GM23338 (cell line): ENCODE measurements around the gene SAMD4A. TPM values are rescaled to one million over a fixed set of nuclear protein-coding genes. Genes with fewer than 3 reads are reported as not detected.

ENCODE experiments used
- ATAC-seq: fragments of 200-7000 bp; cut with Tn5 transposase; 3 replicates; pipeline ENCODE4 v1.9.1; 2020
- DNase-seq: peaks from one replicate; pipeline ENCODE4 v3.0.0-alpha.2; 2015; ENCODE audit warnings: low spot score
- H2AFZ ChIP-seq: fragments of 200-600 bp; sonication (generic); 2 replicates; pipeline ENCODE4 v1.8.0; 2016; ENCODE audit warnings: antibody characterized with exemption, mild to moderate bottlenecking, moderate library complexity
- H3F3A ChIP-seq: fragments of 200-600 bp; sonication (generic); replicated peaks from 2 replicates; pipeline ENCODE4 v1.8.0; 2017; ENCODE audit warnings: antibody characterized with exemption, mixed run types, low read depth
- H3K27ac ChIP-seq: fragments of 200-600 bp; sonication (generic); 2 replicates; pipeline ENCODE4 v1.6.1; 2016; ENCODE audit warnings: low read depth
- H3K27me3 ChIP-seq: fragments of 200-600 bp; sonication (generic); 2 replicates; pipeline ENCODE4 v1.8.0; 2016; ENCODE audit warnings: mild to moderate bottlenecking, mixed run types, moderate library complexity; ENCODE audit not compliant: insufficient read depth
- H3K36me3 ChIP-seq: fragments of 200-600 bp; sonication (generic); 2 replicates; pipeline ENCODE4 v1.8.0; 2016; ENCODE audit warnings: mild to moderate bottlenecking; ENCODE audit not compliant: insufficient read depth
- H3K4me1 ChIP-seq: fragments of 200-600 bp; sonication (generic); 2 replicates; pipeline ENCODE4 v1.8.0; 2016; ENCODE audit warnings: mild to moderate bottlenecking, moderate library complexity; ENCODE audit not compliant: insufficient read depth
- H3K4me2 ChIP-seq: fragments of 200-600 bp; sonication (generic); 2 replicates; pipeline ENCODE4 v1.7.1; 2017; ENCODE audit warnings: mixed run types
- H3K4me3 ChIP-seq: fragments of 200-600 bp; sonication (generic); 2 replicates; pipeline ENCODE4 v1.6.1; 2016; ENCODE audit warnings: mixed run types
- H3K79me2 ChIP-seq: fragments of 200-600 bp; sonication (generic); replicated peaks from 2 replicates; pipeline ENCODE4 v1.8.0; 2017; ENCODE audit warnings: mild to moderate bottlenecking; ENCODE audit not compliant: insufficient read depth
- H3K9me2 ChIP-seq: fragments of 200-600 bp; sonication (generic); 2 replicates; pipeline ENCODE4 v1.8.0; 2017; ENCODE audit not compliant: insufficient read depth
- H4K20me1 ChIP-seq: fragments of 200-600 bp; sonication (generic); replicated peaks from 2 replicates; pipeline ENCODE4 v1.8.0; 2017; ENCODE audit warnings: mild to moderate bottlenecking; ENCODE audit not compliant: insufficient read depth
- H3K27ac Mint-ChIP-seq: 2 replicates; pipeline ENCODE4 v1.8.0; 2020; ENCODE audit warnings: inconsistent platforms, mild to moderate bottlenecking, moderate library complexity, mixed read lengths
- H3K27me3 Mint-ChIP-seq: 3 replicates; pipeline ENCODE4 v1.8.0; 2022; ENCODE audit warnings: low read depth, mild to moderate bottlenecking, moderate library complexity, mixed read lengths, inconsistent platforms; ENCODE audit not compliant: insufficient read depth, poor library complexity
- H3K36me3 Mint-ChIP-seq: 3 replicates; pipeline ENCODE4 v1.8.0; 2021; ENCODE audit warnings: low read depth, mild to moderate bottlenecking, inconsistent platforms, moderate library complexity, mixed read lengths
- H3K4me1 Mint-ChIP-seq: 3 replicates; pipeline ENCODE4 v1.8.0; 2020; ENCODE audit warnings: mild to moderate bottlenecking, inconsistent platforms, mixed read lengths
- H3K4me3 Mint-ChIP-seq: 3 replicates; pipeline ENCODE4 v1.8.0; 2021; ENCODE audit warnings: moderate library complexity, mild to moderate bottlenecking, inconsistent platforms, mixed read lengths
- H3K9me3 Mint-ChIP-seq: 3 replicates; pipeline ENCODE4 v1.8.0; 2020; ENCODE audit warnings: moderate library complexity, mild to moderate bottlenecking, inconsistent platforms, mixed read lengths
- CREB1 ChIP-seq: fragments of 250-450 bp; sonication (Bioruptor Pico); IDR thresholded peaks from 2 replicates; pipeline ENCODE4 v1.5.0; 2020; ENCODE audit warnings: low read depth, mild to moderate bottlenecking, moderate library complexity
- EZH2 ChIP-seq: fragments of 200-600 bp; sonication (generic); IDR thresholded peaks from one replicate; pipeline ENCODE4 v1.8.0; 2017; ENCODE audit warnings: antibody characterized with exemption, mild to moderate bottlenecking, low read depth; ENCODE audit not compliant: unreplicated experiment
- EZH2phosphoT487 ChIP-seq: fragments of 200-600 bp; sonication (generic); IDR thresholded peaks from one replicate; pipeline ENCODE4 v1.8.1; 2018; ENCODE audit warnings: antibody characterized with exemption; ENCODE audit not compliant: unreplicated experiment
- JUNB ChIP-seq: IDR thresholded peaks from one replicate; pipeline ENCODE4 v1.6.1; 2016; ENCODE audit warnings: antibody characterized with exemption; ENCODE audit not compliant: unreplicated experiment
- NANOG ChIP-seq: IDR thresholded peaks from 2 replicates; pipeline ENCODE4 v1.6.1; 2016; ENCODE audit warnings: antibody characterized with exemption, borderline replicate concordance
- POLR2AphosphoS5 ChIP-seq: IDR thresholded peaks from 2 replicates; pipeline ENCODE4 v1.6.1; 2016; ENCODE audit warnings: antibody characterized with exemption, low read depth
- STAT1 ChIP-seq: IDR thresholded peaks from one replicate; pipeline ENCODE4 v1.6.1; 2016; ENCODE audit warnings: antibody characterized with exemption; ENCODE audit not compliant: unreplicated experiment
- ZNF114 ChIP-seq: fragments of 250-450 bp; sonication (Bioruptor Pico); IDR thresholded peaks from 2 replicates; pipeline ENCODE4 v1.5.0; 2020; ENCODE audit warnings: mild to moderate bottlenecking, moderate library complexity
- ZNF331 ChIP-seq: fragments of 250-450 bp; sonication (Bioruptor Pico); IDR thresholded peaks from 2 replicates; pipeline ENCODE4 v1.5.0; 2020; ENCODE audit warnings: low read depth, mild to moderate bottlenecking, moderate library complexity
- polyA plus RNA-seq: library from polyadenylated mRNA; unstranded; fragments of >200 nt; fragmentation: Nextera tagmentation; extraction: Ambion mirVana; gene quantifications from 2 replicates; pipeline ENCODE4 v1.2.1, GENCODE V29; 2016
- total RNA-seq: library from RNA; depleted of rRNA; stranded (reverse); fragments of >200 nt; shearing (Covaris generic); gene quantifications from 2 replicates; pipeline ENCODE4 v1.2.3, GENCODE V29; 2014
- TF ChIP-seq, protein P1 (sequence below): IDR thresholded peaks from one replicate; pipeline ENCODE4 v1.6.1; 2018; ENCODE audit warnings: antibody characterized with exemption; ENCODE audit not compliant: unreplicated experiment
- TF ChIP-seq, protein P2 (sequence below), 2 experiments: fragments of 200-600 bp in 1 of 2; sonication (generic) in 1 of 2; conservative IDR thresholded peaks; 2 replicates each; pipeline versions ENCODE4 v1.5.1 to v1.6.1; 2016 to 2017; ENCODE audit warnings: antibody characterized with exemption in 2 of 2, low read depth in 2 of 2, mild to moderate bottlenecking in 2 of 2, moderate library complexity in 1 of 2
- TF ChIP-seq, protein P3 (sequence below): IDR thresholded peaks from 2 replicates; pipeline ENCODE4 v1.6.1; 2016; ENCODE audit warnings: antibody characterized with exemption

The SAMD4A gene
- total and polyA plus RNA-seq, 2 experiments from 2014 or later = 1.6 to 6.9 TPM

DNA sequence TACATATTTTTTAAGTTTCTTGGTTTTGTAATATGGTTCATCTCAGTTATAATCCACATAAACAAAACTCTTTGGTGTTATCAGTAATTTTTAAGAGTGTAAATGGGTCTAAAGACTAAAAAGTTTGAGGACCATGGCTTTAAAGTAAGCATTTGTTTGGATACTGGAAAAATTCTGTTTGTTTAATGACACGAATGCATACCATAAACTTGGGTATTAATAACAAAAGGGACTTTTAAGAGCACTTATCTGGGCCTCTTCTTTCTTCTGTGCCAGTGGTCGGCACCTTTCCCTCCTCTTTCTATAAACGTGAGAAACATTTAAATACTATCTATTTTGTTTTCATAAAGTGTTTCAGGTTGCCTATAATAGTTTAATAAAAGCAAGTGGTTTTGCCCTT lies 47.4 kb downstream of the SAMD4A start (continued):
- TF ChIP-seq, protein P1, sequence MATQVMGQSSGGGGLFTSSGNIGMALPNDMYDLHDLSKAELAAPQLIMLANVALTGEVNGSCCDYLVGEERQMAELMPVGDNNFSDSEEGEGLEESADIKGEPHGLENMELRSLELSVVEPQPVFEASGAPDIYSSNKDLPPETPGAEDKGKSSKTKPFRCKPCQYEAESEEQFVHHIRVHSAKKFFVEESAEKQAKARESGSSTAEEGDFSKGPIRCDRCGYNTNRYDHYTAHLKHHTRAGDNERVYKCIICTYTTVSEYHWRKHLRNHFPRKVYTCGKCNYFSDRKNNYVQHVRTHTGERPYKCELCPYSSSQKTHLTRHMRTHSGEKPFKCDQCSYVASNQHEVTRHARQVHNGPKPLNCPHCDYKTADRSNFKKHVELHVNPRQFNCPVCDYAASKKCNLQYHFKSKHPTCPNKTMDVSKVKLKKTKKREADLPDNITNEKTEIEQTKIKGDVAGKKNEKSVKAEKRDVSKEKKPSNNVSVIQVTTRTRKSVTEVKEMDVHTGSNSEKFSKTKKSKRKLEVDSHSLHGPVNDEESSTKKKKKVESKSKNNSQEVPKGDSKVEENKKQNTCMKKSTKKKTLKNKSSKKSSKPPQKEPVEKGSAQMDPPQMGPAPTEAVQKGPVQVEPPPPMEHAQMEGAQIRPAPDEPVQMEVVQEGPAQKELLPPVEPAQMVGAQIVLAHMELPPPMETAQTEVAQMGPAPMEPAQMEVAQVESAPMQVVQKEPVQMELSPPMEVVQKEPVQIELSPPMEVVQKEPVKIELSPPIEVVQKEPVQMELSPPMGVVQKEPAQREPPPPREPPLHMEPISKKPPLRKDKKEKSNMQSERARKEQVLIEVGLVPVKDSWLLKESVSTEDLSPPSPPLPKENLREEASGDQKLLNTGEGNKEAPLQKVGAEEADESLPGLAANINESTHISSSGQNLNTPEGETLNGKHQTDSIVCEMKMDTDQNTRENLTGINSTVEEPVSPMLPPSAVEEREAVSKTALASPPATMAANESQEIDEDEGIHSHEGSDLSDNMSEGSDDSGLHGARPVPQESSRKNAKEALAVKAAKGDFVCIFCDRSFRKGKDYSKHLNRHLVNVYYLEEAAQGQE = no peak
- no peak for TF ChIP-seq POLR2AphosphoS5
- no peak for TF ChIP-seq ZNF331 (CRISPR knock-in tag)
- no peak for TF ChIP-seq ZNF114
- no peak for TF ChIP-seq EZH2phosphoT487
- TF ChIP-seq EZH2 = no peak
- no peak for TF ChIP-seq NANOG

DNA sequence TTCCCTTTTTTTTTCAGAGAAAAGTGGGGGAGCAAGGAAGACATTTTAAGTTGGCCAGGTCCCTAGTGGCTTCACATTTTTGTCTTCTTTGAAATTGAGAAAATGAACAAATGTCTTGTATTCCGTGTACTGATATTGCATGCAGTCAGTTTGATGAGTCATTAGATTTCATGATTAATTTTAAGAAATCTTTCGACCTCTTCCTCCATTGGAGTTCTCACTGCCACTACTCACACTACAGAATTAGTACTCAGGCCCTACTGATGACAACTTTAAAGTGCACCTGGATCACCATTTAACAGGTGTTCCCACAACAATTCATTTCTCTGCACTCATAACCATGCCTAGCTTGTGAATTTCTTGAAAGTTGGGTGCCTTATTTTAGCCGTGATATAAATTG lies 50.5 kb downstream of the SAMD4A start:
- H3K4me2 ChIP-seq = no peak overlapping the region
- no peak overlapping the region for H3K4me3 ChIP-seq
- H3K27me3 Mint-ChIP-seq = no peaks in the 10 kb centered on the region
- H2AFZ ChIP-seq = no peak overlapping the region
- no peaks in the 10 kb centered on the region for H4K20me1 ChIP-seq
- DNase-seq (no peak), ATAC-seq (no peak)
- H3K36me3 ChIP-seq = no peaks in the 10 kb centered on the region; the same call in 1 of the 2 replicates
- H3K9me3 Mint-ChIP-seq = peaks cover 7% of the 10 kb centered on the region; the same call in 1 of the 3 replicates
- H3K9me2 ChIP-seq = no peaks in the 10 kb centered on the region
- H3K4me1 ChIP-seq = peaks cover 5% of the 10 kb centered on the region; the same call in 1 of the 2 replicates
- no peaks in the 10 kb centered on the region for H3K27me3 ChIP-seq
- H3K4me3 Mint-ChIP-seq = no peak overlapping the region
- H3K27ac ChIP-seq = no peak overlapping the region
- no peaks in the 10 kb centered on the region for H3K79me2 ChIP-seq
- H3K27ac Mint-ChIP-seq = no peak overlapping the region
- no peaks in the 10 kb centered on the region for H3K4me1 Mint-ChIP-seq
- H3K36me3 Mint-ChIP-seq = 0 out of 3 replicates have a peak, but pooled peaks cover 2% of the 10 kb centered on the region
- H3F3A ChIP-seq = no peaks in the 10 kb centered on the region
- TF ChIP-seq POLR2AphosphoS5 (no peak), EZH2phosphoT487 (no peak), EZH2 (no peak), ZNF331 (CRISPR knock-in tag) (no peak), CREB1 (CRISPR knock-in tag) (no peak), NANOG (no peak), ZNF114 (no peak), JUNB (no peak), STAT1 (no peak)
- TF ChIP-seq, protein P2, sequence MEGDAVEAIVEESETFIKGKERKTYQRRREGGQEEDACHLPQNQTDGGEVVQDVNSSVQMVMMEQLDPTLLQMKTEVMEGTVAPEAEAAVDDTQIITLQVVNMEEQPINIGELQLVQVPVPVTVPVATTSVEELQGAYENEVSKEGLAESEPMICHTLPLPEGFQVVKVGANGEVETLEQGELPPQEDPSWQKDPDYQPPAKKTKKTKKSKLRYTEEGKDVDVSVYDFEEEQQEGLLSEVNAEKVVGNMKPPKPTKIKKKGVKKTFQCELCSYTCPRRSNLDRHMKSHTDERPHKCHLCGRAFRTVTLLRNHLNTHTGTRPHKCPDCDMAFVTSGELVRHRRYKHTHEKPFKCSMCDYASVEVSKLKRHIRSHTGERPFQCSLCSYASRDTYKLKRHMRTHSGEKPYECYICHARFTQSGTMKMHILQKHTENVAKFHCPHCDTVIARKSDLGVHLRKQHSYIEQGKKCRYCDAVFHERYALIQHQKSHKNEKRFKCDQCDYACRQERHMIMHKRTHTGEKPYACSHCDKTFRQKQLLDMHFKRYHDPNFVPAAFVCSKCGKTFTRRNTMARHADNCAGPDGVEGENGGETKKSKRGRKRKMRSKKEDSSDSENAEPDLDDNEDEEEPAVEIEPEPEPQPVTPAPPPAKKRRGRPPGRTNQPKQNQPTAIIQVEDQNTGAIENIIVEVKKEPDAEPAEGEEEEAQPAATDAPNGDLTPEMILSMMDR (conservative IDR thresholded peaks at IDR 0.05; ENCODE audit: low read depth in 2 of 2) = no peak
- TF ChIP-seq, protein P1 = no peak
- TF ChIP-seq, protein P3, sequence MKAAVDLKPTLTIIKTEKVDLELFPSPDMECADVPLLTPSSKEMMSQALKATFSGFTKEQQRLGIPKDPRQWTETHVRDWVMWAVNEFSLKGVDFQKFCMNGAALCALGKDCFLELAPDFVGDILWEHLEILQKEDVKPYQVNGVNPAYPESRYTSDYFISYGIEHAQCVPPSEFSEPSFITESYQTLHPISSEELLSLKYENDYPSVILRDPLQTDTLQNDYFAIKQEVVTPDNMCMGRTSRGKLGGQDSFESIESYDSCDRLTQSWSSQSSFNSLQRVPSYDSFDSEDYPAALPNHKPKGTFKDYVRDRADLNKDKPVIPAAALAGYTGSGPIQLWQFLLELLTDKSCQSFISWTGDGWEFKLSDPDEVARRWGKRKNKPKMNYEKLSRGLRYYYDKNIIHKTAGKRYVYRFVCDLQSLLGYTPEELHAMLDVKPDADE = no peak
